Measurements from ENCODE around the gene PRDX5.

PRDX5 gene

GRCh38 chr11:64289002-64289564 is 28.8 kb upstream of the PRDX5 start:
- H3K9ac ChIP-seq (ENCODE audit: low read length) = no peak overlapping the region
- H3F3A ChIP-seq (ENCODE audit: insufficient read depth) = peaks cover 4% of the 10 kb centered on the region; the same call in 1 of the 2 replicates
- H3K79me2 ChIP-seq (ENCODE audit: insufficient read depth, low read length) = no peaks in the 10 kb centered on the region
- no peaks in the 10 kb centered on the region for H3K36me3 ChIP-seq (ENCODE audit: low read length)
- no peak overlapping the region for H2AFZ ChIP-seq (ENCODE audit: low read depth, low read length, severe bottlenecking)
- no peak overlapping the region for H3K4me3 ChIP-seq (ENCODE audit: insufficient read depth, low read length, poor library complexity, severe bottlenecking)
- no peaks in the 10 kb centered on the region for H4K20me1 ChIP-seq (ENCODE audit: low read depth, low read length)
- no peaks in the 10 kb centered on the region for H3K9me3 ChIP-seq (ENCODE audit: insufficient read depth, low read length)
- H3K27ac ChIP-seq (ENCODE audit: low read depth, low read length) = no peak overlapping the region
- no peaks in the 10 kb centered on the region for H3K27me3 ChIP-seq (ENCODE audit: low read length)
- TF ChIP-seq EZH2phosphoT487 (conservative IDR thresholded peaks at IDR 0.05; ENCODE audit: low read length) = no peak
- no peak for TF ChIP-seq CTCF (IDR thresholded peaks at IDR 0.05; ENCODE audit: insufficient read depth, low read length, poor library complexity, severe bottlenecking)
- H3K9me2 ChIP-seq (replicated peaks; ENCODE audit: insufficient read depth, low read length) = no peaks in the 10 kb centered on the region
- H3K4me2 ChIP-seq (ENCODE audit: low read depth, low read length, poor library complexity, severe bottlenecking) = no peak overlapping the region

GRCh38 chr11:64290352-64291261 is 27.3 kb upstream of the PRDX5 start:
- Histone ChIP-seq H3K4me3 (ENCODE audit: insufficient read depth, low read length, poor library complexity, severe bottlenecking) (no peak overlapping the region), H2AFZ (ENCODE audit: low read depth, low read length, severe bottlenecking) (no peak overlapping the region), H3K9ac (ENCODE audit: low read length) (no peak overlapping the region), H3K9me2 (replicated peaks; ENCODE audit: insufficient read depth, low read length) (no peaks in the 10 kb centered on the region), H3K27ac (ENCODE audit: low read depth, low read length) (no peak overlapping the region), H4K20me1 (ENCODE audit: low read depth, low read length) (no peaks in the 10 kb centered on the region), H3K27me3 (ENCODE audit: low read length) (no peaks in the 10 kb centered on the region), H3K9me3 (ENCODE audit: insufficient read depth, low read length) (no peaks in the 10 kb centered on the region), H3K79me2 (ENCODE audit: insufficient read depth, low read length) (no peaks in the 10 kb centered on the region), H3K4me2 (ENCODE audit: low read depth, low read length, poor library complexity, severe bottlenecking) (no peak overlapping the region), H3K36me3 (ENCODE audit: low read length) (no peaks in the 10 kb centered on the region), H3F3A (ENCODE audit: insufficient read depth) (no peaks in the 10 kb centered on the region)
- no peak for TF ChIP-seq CTCF (IDR thresholded peaks at IDR 0.05; ENCODE audit: insufficient read depth, low read length, poor library complexity, severe bottlenecking)
- no peak for TF ChIP-seq EZH2phosphoT487 (conservative IDR thresholded peaks at IDR 0.05; ENCODE audit: low read length)

- Histone ChIP-seq H3K4me2 (ENCODE audit: low read depth, low read length, poor library complexity, severe bottlenecking) (no peak within 1 kb of the TSS), H3F3A (ENCODE audit: insufficient read depth) (no peaks in the 10 kb centered on the region), H3K9ac (ENCODE audit: low read length) (no peak within 1 kb of the TSS), H4K20me1 (ENCODE audit: low read depth, low read length) (no peaks in the 10 kb centered on the region), H3K9me3 (ENCODE audit: insufficient read depth, low read length) (no peaks in the 10 kb centered on the region), H3K27ac (ENCODE audit: low read depth, low read length) (no peak within 1 kb of the TSS), H3K79me2 (ENCODE audit: insufficient read depth, low read length) (no peaks in the 10 kb centered on the region), H3K4me3 (ENCODE audit: insufficient read depth, low read length, poor library complexity, severe bottlenecking) (no peak within 1 kb of the TSS), H3K36me3 (ENCODE audit: low read length) (no peaks in the 10 kb centered on the region), H3K27me3 (ENCODE audit: low read length) (no peaks in the 10 kb centered on the region), H3K9me2 (replicated peaks; ENCODE audit: insufficient read depth, low read length) (no peaks in the 10 kb centered on the region), H2AFZ (ENCODE audit: low read depth, low read length, severe bottlenecking) (no peak within 1 kb of the TSS)
- TF ChIP-seq CTCF (IDR thresholded peaks at IDR 0.05; ENCODE audit: insufficient read depth, low read length, poor library complexity, severe bottlenecking) (no peak), EZH2phosphoT487 (conservative IDR thresholded peaks at IDR 0.05; ENCODE audit: low read length) (no peak)
Observed at GRCh38 chr11:64291262-64291751, 26.6 kb upstream of the PRDX5 start, which contains the start of gene KCNK4. Gene KCNK4, plus strand, starts transcription at chr11:64291302. Its CDS starts 1,717 bp downstream, at chr11:64293019.

All from SU-DHL-6 (cell line).